ENCODE results near the gene PRIM2.
"Not testable (repeated sequence)": the region's sequence is repeated elsewhere in the genome, so short reads cannot be mapped to it uniquely, and the experiment has no call there.

The PRIM2 gene

DNA sequence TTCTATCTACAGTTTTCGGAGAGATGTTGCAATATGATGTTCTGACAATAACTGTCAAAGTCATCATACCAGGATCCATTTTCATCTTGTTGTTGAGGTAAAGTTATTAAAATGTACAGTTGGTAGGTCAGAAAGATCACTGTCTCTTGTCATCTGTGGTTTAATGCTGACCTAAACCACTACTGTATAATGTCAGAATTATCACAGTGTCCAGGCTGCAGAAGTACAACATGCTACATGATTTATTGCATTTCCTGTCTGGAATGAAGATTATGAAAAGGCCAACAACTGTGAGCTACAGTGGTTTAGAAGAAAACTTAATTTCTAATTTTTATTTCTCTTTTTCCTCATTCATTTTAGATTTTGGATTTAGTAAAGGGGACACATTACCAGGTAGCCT is 314.3 kb downstream of the PRIM2 start:
- DNase-seq = not testable (repeated sequence)

DNA sequence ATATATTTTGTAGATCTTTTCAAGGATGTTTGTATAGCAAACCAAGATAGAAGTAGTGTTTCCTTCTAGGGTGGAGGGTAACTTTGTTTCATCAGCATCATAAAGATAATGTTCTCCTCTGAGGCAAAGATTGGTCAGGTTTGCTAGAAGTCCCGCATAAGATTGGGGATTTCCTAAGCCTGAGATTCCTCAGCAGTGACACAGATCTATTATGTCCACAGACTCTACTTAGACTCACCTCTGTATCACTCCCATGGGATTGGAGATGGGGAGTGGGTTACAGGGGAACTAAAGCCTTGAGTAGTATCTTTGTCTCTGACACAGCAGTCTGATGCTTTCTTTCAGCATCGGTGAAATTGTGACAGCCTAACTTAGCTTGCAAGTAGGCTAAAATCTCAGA is 341.1 kb downstream of the PRIM2 start:
- DNase-seq = peak; percentile 65

DNA sequence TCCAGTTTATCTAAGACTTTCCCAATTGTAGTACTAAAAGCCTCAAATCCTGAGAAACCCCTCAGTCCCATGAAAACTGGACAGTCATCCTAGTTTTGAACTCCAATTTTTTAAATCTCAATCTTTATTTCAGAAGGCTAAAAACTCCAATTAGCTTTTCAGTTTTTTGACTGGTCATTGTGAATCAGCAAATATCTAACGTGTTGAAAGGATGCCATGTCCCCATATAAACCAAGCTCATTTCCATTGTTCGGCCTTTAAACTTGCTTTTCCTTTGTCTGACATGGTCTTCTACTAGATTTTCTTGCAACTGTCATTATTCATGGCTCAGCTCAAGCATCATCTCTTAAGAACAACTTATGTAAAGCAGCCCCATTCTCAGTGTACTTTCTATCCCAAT is 342.4 kb downstream of the PRIM2 start:
- DNase-seq = not testable (repeated sequence)

DNA sequence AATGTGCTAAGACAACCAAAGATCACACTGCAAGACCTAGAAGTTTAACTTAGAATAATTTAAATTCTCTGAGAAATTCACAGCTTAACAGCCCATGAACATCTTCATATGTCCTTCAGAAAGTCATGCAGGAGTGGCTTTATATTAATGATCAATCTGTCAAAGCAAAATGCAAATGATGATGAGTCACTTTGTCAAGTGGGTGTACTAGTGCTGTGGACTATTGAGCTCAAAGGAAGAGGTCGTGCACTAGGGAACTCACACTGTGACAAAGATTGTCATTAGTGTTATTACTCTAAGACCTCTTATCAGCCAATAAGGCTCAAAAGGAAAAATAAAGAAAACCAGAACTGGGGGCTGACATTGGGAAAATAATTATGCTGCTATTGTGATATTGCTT is 343.5 kb downstream of the PRIM2 start:
- DNase-seq = not testable (repeated sequence)

DNA sequence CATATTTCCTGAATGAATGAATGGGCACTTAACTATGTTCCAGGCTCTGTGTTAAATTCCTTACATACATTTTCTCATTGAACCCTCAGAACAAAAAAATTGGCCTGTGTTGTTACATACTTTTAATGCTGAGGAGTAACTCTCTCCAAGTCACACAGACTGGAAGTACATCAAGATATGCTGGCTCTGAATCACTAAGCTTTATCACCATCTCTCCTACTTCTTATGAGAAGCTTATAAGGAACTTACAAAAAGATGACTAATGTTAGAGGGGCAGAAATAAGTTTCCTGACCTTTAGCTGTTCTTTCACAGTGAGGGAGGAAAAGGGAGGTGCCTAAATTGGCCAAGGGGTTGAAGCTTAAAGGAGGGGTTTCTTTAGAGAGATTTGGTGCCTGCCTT is 350.7 kb downstream of the PRIM2 start:
- not testable (repeated sequence) for DNase-seq

DNA sequence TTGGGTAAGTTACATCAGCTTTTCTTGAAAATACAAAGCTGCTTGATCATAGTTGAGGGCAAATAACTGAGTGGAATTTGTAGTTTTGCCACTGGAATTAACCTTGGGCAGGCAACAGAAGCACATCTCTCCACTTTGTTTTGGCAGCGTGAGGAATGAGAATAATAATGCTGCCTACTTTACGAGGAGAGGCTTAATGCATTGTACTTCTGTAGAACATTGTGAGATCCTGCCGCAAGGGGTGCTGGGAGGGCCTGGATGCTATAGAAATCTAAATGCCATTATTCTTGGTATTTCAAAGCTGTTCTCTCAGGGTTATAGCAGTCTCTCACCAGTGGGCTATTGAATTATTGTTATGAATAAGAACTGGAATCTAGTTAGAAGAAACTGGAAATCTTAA is 353.8 kb downstream of the PRIM2 start:
- DNase-seq = not testable (repeated sequence)

DNA sequence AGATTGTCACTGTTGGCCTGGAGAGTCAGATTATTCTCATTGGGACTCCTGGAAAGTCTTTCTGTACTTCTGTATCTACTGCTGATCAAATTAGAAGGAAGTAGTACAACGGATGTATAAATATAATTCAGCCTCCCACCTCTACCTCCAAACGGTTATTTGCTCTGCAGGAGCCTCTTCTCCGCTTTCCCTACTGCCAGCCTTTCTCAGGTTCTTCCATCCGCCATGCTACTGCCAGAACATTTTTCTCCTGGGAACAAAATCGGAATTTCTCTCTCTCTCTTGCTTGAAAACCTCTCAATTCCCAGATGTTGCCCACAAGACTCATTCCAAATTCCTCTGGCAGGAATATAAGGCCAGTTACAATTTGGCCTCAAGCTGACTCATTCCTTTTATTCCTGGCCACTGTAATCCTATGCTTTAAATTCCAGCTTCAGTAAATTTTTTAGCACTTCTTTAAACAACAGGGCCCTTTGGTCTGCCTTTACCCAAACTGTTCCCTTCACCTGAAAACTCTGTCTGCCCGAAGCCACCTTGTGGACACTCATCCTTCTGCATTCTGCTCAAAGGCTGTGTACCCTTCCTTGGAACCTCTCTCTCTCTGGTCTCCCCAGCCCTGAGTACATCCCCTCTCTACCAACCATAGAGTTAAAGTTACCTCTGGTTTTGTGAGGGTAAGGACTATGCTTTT is 354.7 kb downstream of the PRIM2 start:
- not testable (repeated sequence) for DNase-seq

DNA sequence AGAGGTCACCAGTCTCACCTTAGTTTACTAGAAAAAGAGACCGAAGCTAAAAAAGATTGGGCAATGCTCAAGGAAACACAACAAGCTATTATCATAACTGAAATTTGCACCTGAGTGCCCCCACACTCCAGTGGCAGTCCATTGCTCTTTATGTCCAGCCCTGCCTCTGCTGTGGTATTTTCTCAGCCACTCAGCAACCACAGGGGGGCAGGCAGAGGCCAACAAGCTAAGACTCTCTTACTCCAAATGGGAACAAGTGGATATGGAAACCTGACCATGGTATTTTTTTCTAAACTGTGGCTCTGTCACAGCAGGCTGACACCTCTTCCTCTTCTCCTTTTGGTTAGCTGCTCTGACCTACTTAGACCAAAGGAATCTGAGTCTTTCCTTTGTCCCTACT is 355.9 kb downstream of the PRIM2 start:
- DNase-seq = not testable (repeated sequence)

DNA sequence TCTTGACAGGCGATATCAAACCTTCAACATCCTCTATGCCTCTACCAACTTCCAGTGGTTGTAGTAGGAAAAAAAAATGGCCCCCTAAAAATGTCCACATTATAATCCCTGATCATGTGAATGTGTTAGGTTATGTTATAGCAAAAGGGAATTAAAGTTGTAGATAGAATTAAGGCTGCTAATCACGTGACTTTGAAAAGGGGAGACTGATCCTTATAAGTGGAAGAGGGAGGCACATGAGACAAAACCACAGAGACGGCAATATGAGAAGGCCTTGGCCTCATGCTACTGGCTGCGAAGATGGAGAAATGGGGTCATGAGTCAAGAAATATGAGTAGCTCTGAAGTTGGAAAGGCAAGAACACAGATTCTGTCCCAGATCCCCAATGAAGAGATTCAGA is 358.0 kb downstream of the PRIM2 start:
- not testable (repeated sequence) for DNase-seq

DNA sequence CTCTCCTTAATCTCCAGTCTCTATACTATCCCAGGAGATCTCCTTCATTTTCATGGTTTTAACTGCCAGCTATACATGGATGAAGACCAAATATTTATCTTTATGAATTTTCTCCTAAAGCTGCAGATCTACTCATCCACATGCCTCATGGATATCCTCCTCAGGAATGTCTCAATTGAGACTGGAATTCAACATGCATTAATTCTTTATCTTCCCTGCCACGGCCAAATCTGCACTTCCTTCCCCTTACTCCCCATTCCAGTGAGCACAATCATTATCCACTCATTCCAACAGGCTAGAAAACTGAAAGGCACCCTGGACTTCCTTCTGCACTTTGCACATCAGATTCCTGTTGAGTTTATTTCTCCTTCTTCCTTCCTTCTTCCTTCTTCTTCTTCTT is 379.0 kb downstream of the PRIM2 start:
- not testable (repeated sequence) for DNase-seq

Data from T1000 (cell line).